Gastroesophageal sphincter (tissue), 3 donors: ENCODE measurements around the gene CCR9.

Source experiments
- EP300 ChIP-seq: sonication (generic); formaldehyde crosslinking; IDR thresholded peaks from one replicate; pipeline ENCODE4 v1.6.1; 2017; ENCODE audit warnings: antibody characterized with exemption, mild to moderate bottlenecking
- POLR2A ChIP-seq, 2 donors: fragments of 450-650 bp; IDR thresholded peaks; one replicate each; pipeline ENCODE4 v1.6.1; 2017; ENCODE audit warnings: antibody characterized with exemption in 2 of 2, mild to moderate bottlenecking in 2 of 2, moderate library complexity in 1 of 2
- POLR2AphosphoS5 ChIP-seq: sonication (generic); formaldehyde crosslinking; IDR thresholded peaks from one replicate; pipeline ENCODE4 v1.6.1; 2017; ENCODE audit warnings: antibody characterized with exemption
- TF ChIP-seq, protein P1 (sequence below), 4 experiments: fragments of 200-600 bp in 2 of 4; fragments of 450-650 bp in 2 of 4; sonication (generic) in 1 of 4; IDR thresholded peaks; one replicate each; pipeline ENCODE4 v1.5.1; 2017 to 2019; ENCODE audit warnings: antibody characterized with exemption in 4 of 4, mild to moderate bottlenecking in 2 of 4, moderate library complexity in 2 of 4

DNA sequence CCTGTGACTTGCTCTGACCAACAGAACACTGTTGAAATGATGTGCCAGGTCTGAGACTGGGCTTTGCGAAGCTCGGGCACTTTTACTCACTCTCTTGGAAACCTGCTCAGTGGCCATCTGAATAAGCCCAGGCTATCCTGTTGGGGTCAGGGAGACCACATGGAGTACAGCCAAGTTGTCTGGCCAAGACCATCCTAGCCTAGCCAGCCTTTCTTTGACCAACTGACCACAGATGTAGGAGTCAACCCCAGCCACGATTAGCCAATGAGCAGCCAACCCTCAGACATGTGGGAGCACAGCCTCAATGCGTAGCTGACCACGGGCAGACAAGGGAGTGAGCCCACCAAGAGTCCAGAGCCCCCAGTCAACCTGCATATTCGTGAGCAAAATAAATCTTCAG, 26.1 kb downstream of the CCR9 start:
- TF ChIP-seq, protein P1, sequence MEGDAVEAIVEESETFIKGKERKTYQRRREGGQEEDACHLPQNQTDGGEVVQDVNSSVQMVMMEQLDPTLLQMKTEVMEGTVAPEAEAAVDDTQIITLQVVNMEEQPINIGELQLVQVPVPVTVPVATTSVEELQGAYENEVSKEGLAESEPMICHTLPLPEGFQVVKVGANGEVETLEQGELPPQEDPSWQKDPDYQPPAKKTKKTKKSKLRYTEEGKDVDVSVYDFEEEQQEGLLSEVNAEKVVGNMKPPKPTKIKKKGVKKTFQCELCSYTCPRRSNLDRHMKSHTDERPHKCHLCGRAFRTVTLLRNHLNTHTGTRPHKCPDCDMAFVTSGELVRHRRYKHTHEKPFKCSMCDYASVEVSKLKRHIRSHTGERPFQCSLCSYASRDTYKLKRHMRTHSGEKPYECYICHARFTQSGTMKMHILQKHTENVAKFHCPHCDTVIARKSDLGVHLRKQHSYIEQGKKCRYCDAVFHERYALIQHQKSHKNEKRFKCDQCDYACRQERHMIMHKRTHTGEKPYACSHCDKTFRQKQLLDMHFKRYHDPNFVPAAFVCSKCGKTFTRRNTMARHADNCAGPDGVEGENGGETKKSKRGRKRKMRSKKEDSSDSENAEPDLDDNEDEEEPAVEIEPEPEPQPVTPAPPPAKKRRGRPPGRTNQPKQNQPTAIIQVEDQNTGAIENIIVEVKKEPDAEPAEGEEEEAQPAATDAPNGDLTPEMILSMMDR (IDR thresholded peaks at IDR 0.05) = no peak
- TF ChIP-seq EP300 (no peak), POLR2AphosphoS5 (no peak), POLR2A (IDR thresholded peaks at IDR 0.05) (no peak)
